GM10248 (cell line): Measurements from ENCODE around the gene OR5B3.
"Not testable (repeated sequence)": the region's sequence is repeated elsewhere in the genome, so short reads cannot be mapped to it uniquely, and the experiment has no call there.

Source experiments
- CTCF ChIA-PET: fragments of 300-600 bp; sonication (Branson Sonifier 250); formaldehyde crosslinking; extraction: SDS; loops from one replicate; lab custom pipeline; 2021; ENCODE audit warnings: antibody characterized with exemption; lab: Yijun Ruan, JAX
- POLR2A ChIA-PET: fragments of 350-650 bp; sonication (Branson Sonifier 250); formaldehyde crosslinking; extraction: SDS; loops from one replicate; lab custom pipeline; 2020; ENCODE audit warnings: antibody characterized with exemption; lab: Yijun Ruan, JAX
- DNase-seq: peaks from one replicate; pipeline ENCODE4 v3.0.0; 2012; ENCODE audit errors: extremely low spot score
- TF ChIP-seq, protein P1 (sequence below): IDR thresholded peaks from 2 replicates; pipeline ENCODE4 v1.5.1; 2012; ENCODE audit warnings: mild to moderate bottlenecking, low read depth; ENCODE audit errors: extremely low read depth, missing control alignments, control extremely low read depth

OR5B3 gene

DNA sequence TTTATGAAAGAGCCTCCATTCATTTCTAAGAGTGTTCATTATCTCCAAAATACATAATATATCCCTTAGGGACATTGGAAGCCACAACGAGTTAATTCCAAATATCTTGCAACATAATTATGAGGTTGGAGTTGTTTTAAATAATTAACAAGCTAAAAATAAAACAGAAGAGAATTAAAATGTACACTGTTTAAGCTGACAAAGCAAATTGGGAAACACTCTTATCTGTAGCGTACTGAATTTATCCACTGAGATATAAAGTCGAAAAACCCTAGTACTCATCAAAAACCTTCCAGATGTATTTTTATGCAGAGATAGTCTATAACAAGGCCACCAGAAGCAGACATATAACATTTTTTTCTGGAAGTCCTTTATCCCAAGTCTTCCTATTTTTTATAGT is 27.5 kb upstream of the OR5B3 start:
- CTCF ChIA-PET = no interaction called here
- TF ChIP-seq, protein P1, sequence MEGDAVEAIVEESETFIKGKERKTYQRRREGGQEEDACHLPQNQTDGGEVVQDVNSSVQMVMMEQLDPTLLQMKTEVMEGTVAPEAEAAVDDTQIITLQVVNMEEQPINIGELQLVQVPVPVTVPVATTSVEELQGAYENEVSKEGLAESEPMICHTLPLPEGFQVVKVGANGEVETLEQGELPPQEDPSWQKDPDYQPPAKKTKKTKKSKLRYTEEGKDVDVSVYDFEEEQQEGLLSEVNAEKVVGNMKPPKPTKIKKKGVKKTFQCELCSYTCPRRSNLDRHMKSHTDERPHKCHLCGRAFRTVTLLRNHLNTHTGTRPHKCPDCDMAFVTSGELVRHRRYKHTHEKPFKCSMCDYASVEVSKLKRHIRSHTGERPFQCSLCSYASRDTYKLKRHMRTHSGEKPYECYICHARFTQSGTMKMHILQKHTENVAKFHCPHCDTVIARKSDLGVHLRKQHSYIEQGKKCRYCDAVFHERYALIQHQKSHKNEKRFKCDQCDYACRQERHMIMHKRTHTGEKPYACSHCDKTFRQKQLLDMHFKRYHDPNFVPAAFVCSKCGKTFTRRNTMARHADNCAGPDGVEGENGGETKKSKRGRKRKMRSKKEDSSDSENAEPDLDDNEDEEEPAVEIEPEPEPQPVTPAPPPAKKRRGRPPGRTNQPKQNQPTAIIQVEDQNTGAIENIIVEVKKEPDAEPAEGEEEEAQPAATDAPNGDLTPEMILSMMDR = no peak
- DNase-seq = no peak
- POLR2A ChIA-PET = no interaction called here

DNA sequence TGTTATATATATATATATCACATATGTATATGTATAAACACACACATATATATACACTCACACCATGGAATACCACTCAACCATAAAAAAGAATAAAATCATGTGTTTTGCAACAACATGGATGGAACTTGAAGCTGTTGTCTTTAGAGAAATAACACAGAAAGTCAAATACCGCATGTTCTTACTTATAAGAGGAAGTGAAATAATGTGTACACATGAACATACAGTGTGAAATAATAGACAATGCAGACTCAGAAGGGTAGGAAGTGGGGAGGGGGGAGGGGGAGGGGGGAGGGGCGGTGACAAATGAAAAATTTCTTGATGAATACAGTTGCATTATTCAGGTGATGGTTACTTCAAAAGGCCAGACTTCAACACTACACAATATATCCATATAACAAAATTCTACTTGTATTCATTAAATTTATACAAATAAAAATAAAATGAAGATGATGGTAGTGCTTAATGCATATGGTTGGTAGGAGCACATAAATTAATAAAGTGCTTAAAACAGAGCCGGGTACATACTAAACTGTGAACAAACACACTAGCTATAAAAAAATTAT is 27.0 kb upstream of the OR5B3 start:
- ChIA-PET POLR2A (no interaction called here), CTCF (no interaction called here)
- TF ChIP-seq, protein P1 = no peak
- no peak for DNase-seq

DNA sequence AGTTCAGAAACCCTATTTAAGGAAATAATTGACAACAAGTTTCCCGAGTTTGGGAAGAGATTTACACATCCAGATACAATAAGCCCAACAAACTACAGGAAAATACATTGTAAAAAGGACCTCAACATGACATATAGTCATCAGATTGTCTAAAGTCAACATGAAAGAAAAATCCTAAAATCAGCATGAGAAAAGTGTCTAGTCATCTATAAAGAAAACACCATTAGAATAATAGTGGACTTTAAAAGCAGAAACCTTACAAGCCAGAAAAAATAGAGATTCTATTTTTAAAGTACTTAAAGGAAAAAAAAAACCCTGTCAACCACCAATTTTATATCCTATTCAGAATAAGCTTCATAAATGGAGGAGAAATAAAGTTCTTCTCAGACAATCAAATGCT is 22.6 kb upstream of the OR5B3 start:
- POLR2A ChIA-PET = no interaction called here
- TF ChIP-seq, protein P1 = no peak
- no peak for DNase-seq
- CTCF ChIA-PET = no interaction called here

DNA sequence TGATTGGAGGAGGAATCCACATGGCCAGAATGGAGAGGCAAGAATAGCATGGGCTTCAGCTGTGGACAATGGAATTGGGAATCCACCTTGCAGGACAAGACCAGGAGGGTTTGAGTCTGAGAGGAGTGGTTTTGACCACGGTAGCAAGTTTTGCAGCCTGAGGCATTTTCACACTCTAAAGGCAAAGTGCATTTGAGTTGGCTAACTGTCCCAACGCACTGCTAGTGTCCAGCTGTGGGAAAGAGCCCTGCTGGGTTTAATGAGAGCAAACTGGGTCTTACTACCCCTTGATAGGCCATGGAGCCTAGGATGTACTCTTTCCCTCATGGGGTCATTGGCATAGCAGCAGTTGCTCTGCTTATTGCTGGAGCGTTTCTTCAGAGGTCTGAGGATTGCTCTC is 21.3 kb upstream of the OR5B3 start, which contains the start of gene OR5B2:
TSS of gene OR5B2 (minus strand) at position 101 of the 400 bp plus-strand sequence. CDS start 4,860 bp downstream, outside the sequence.
- CTCF ChIA-PET = no interaction called here
- DNase-seq = no peak
- POLR2A ChIA-PET = no interaction called here
- TF ChIP-seq, protein P1 = no peak

DNA sequence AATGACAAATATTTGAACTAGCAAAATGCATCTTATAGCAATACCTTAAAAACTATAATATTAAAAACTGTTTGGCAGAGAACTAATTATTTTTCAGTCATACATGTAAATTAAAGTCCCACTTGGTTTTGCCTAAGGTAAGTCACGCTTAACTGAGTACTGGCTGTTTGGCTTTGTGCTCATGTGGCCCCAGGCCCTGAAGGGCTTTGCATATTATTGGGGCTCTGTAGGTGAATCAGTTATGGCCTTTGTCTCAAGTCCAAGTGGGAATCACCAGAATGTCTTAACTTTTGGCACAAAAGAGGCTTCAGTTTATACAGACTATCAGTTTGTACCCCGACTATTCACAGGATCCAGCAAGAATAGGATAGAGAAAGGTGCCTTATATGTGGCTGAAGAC is 7.1 kb downstream of the OR5B3 start:
- CTCF ChIA-PET, DNase-seq, POLR2A ChIA-PET: not testable (repeated sequence)

DNA sequence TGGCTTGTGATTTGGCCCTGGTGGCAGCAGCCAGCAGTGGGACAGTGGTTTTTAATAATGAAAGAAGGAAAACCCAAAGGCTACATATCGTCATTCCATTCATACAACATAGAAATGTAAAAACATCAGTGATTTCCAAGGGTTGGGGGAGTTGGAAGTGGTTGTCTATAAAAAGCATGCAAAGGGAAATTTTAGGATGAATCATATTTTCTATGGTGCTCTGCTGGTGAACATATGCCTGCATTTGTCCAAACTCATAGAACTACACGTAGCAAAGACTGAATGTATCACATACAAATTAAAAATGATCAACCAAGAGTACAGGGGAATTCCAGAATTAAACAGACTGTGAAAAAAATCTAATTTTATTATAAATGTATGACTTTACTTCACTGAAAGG is 11.1 kb downstream of the OR5B3 start:
- TF ChIP-seq, protein P1 = no peak
- no peak for DNase-seq
- CTCF ChIA-PET = no interaction called here
- POLR2A ChIA-PET = no interaction called here

DNA sequence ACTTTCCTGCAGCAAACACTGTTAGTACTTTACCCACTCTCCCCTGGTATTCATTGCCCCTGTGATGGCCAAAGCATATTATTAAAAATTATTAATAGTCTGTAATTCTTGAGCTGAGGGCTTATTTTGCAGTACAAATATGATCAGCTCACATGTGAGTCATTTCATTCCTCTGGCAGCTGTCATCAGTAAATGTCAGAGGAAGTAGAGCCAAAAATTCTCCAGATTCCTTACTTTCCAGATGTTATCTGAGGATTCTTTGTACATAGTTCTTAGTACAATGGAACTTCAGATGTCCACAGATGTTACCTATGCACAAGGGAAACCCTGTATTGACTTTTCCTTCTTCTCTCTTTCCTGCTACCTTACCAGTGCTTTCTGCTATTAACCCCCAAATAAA is 12.5 kb downstream of the OR5B3 start:
- TF ChIP-seq, protein P1 = no peak
- DNase-seq = no peak
- ChIA-PET POLR2A (no interaction called here), CTCF (no interaction called here)
